Measurements from ENCODE around the gene UBASH3B. TPM values are rescaled to one million over a fixed set of nuclear protein-coding genes. Genes with fewer than 3 reads are reported as not detected.
"Not testable (repeated sequence)": the region's sequence is repeated elsewhere in the genome, so short reads cannot be mapped to it uniquely, and the experiment has no call there.

UBASH3B gene
- total and polyA plus RNA-seq, 8 donors, result 0.58 to 60.5 (median 3.1) TPM

GRCh38 chr11:122617297-122617696 is 38.2 kb upstream of the UBASH3B start:
- DNase-seq, result no peak
- Histone ChIP-seq H3K9me3 (peaks cover 0 to 8% (median 0%) of the 10 kb centered on the region in 4 donors), H3K27me3 (no peaks in the 10 kb centered on the region), H3K4me3 (no peak overlapping the region), H3K4me1 (no peaks in the 10 kb centered on the region), H3K27ac (no peak overlapping the region), H3K36me3 (no peaks in the 10 kb centered on the region)
- TF ChIP-seq EP300 (IDR thresholded peaks at IDR 0.05) (no peak), POLR2AphosphoS5 (IDR thresholded peaks at IDR 0.05) (no peak), CTCF (IDR thresholded peaks at IDR 0.05) (no peak), POLR2A (IDR thresholded peaks at IDR 0.05) (no peak)
- WGBS, 5 donors, result 84 to 92% (median 87%) methylated on average over 5 of the region's 5 CpGs
- intact Hi-C loops (cut with DNase I; ENCODE audit: low total_unique reads), result no loop called here

GRCh38 chr11:122617926-122618325 is 37.6 kb upstream of the UBASH3B start:
- Histone ChIP-seq H3K27me3 (no peaks in the 10 kb centered on the region), H3K27ac (no peak overlapping the region), H3K4me1 (no peaks in the 10 kb centered on the region), H3K36me3 (no peaks in the 10 kb centered on the region), H3K4me3 (no peak overlapping the region), H3K9me3 (peaks cover 0 to 8% (median 0%) of the 10 kb centered on the region in 4 donors)
- 67 to 85% (median 78%) methylated on average over 6 of the region's 6 CpGs for WGBS, 5 donors
- TF ChIP-seq EP300 (IDR thresholded peaks at IDR 0.05), result no peak
- TF ChIP-seq POLR2AphosphoS5 (IDR thresholded peaks at IDR 0.05), result no peak
- no peak for TF ChIP-seq POLR2A (IDR thresholded peaks at IDR 0.05)
- no peak for TF ChIP-seq CTCF (IDR thresholded peaks at IDR 0.05)
- no peak for DNase-seq
- intact Hi-C loops (cut with DNase I; ENCODE audit: low total_unique reads), result no loop called here

GRCh38 chr11:122618927-122619326 is 36.6 kb upstream of the UBASH3B start:
- intact Hi-C loops (cut with DNase I; ENCODE audit: low total_unique reads), result no loop called here
- no peaks in the 10 kb centered on the region for H3K27me3 ChIP-seq
- H3K4me1 ChIP-seq, result no peaks in the 10 kb centered on the region
- TF ChIP-seq POLR2A (IDR thresholded peaks at IDR 0.05), result no peak
- peaks cover 0 to 8% (median 0%) of the 10 kb centered on the region in 4 donors for H3K9me3 ChIP-seq
- H3K4me3 ChIP-seq, result no peak overlapping the region
- H3K27ac ChIP-seq, result no peak overlapping the region
- WGBS, 5 donors, result 93 to 95% (median 94%) methylated on average over 19 of the region's 19 CpGs
- H3K36me3 ChIP-seq, result no peaks in the 10 kb centered on the region
- DNase-seq, result no peak

GRCh38 chr11:122619757-122620156 is 35.8 kb upstream of the UBASH3B start:
- DNase-seq, result no peak
- intact Hi-C loops (cut with DNase I; ENCODE audit: low total_unique reads), result no loop called here
- no peak overlapping the region for H3K4me3 ChIP-seq
- no peaks in the 10 kb centered on the region for H3K36me3 ChIP-seq
- TF ChIP-seq POLR2AphosphoS5 (IDR thresholded peaks at IDR 0.05), result no peak
- TF ChIP-seq CTCF (IDR thresholded peaks at IDR 0.05), result no peak
- TF ChIP-seq EP300 (IDR thresholded peaks at IDR 0.05), result no peak
- TF ChIP-seq POLR2A (IDR thresholded peaks at IDR 0.05), result no peak
- no peak overlapping the region for H3K27ac ChIP-seq
- no peaks in the 10 kb centered on the region for H3K27me3 ChIP-seq
- 91 to 95% (median 92%) methylated on average over 3 of the region's 3 CpGs for WGBS, 5 donors
- H3K4me1 ChIP-seq, result no peaks in the 10 kb centered on the region
- peaks cover 0 to 8% (median 0%) of the 10 kb centered on the region in 4 donors for H3K9me3 ChIP-seq

GRCh38 chr11:122625501-122625900 is 30.0 kb upstream of the UBASH3B start:
- H3K9me3 ChIP-seq, DNase-seq, H3K27ac ChIP-seq, H3K36me3 ChIP-seq, H3K4me1 ChIP-seq, H3K4me3 ChIP-seq, H3K27me3 ChIP-seq: not testable (repeated sequence)
- intact Hi-C loops (cut with DNase I; ENCODE audit: low total_unique reads), result loop anchor here (5.0 kb wide), 1 partner anchor 157 kb away; no protein-coding TSS in a partner anchor
- 76 to 85% (median 79%) methylated on average over 7 of the region's 7 CpGs for WGBS, 5 donors
